ENCODE measurements around the gene NFATC1.

- TF ChIP-seq CTCF (conservative IDR thresholded peaks at IDR 0.05) (no peak), ZFX (IDR thresholded peaks at IDR 0.05) (no peak)
Observed at GRCh38 chr18:79452190-79452990, 56.7 kb downstream of the NFATC1 start.

Data from C4-2B (cell line).